GM19468 (cell line): ENCODE data around the gene EZR.

Experiments
- ATAC-seq: cut with Tn5 transposase; IDR thresholded peaks from one replicate; pipeline ENCODE4 v1.9.1; 2021; ENCODE audit warnings: mild to moderate bottlenecking, moderate library complexity, moderate number of reproducible peaks; ENCODE audit not compliant: unreplicated experiment; ENCODE audit errors: extremely low read depth

Gene EZR

DNA sequence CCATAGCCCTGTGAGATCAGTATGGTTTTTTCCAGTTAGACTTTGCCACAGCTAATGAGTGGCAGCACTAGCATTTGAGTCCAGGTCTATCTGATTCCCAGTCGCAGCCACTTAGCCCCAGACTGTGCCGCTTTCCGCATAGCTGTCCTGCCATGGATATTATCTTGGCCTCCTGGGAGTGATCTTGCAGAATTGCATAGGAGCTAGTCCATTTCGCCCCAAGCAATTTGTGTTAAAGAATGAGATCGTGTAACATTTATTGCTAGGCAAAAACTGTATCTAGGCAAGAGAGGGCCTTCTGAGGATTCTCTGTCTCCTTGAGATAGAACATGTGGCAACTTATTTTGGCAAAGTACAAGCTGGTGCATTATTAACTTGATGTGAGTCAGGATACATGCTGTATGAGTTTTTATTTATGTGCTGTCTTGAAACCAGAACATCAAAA lies 74.2 kb downstream of the EZR start:
- no peak for ATAC-seq

DNA sequence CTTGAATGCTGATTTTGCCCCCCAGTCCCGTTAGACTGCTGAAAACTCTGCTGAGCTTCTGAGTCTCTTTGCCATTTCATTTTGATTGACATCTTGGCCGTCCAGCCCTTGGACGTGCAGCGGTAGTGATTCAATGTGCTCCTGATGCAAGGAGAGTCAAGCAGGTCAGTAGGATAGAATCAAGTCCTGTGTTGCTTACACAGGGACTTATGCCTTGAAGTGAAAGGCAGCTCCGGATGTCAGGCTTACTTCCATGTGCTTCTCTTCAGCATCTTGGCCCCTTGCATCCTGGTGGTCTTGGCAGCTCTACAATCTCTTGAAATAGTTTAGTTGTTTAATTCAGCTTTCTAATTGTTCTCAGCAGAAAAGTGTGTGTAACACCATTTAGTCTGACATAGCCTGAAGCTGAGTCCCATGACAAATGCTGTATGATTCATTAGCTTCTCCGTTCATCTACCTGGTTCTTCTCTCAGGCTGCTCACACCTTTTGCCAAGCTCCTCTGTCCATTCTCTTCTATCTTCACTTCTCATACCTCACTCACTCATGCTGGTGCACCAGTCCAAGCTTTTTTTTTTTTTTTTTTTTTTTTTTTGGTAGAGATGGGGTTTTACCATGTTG lies 76.0 kb downstream of the EZR start:
- ATAC-seq = no peak

DNA sequence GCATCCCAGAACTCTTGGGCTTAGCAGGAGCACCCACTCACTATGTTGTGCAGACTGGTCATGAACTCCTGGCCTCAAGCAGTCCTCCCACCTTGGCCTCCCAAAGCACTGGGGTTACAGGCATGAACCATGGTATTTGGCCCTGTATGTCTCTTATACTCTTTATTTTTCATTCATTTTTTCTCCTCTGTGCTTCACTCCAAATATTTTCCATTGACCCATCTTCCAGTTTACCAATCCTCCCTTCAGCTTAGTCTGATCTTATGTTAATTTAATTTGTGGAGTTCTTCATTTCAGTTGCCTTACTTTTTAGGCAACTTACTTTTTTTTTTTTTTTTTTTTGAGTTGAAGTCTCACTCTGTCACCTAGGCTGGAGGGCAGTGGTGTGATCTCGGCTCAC lies 79.5 kb downstream of the EZR start:
- no peak for ATAC-seq

DNA sequence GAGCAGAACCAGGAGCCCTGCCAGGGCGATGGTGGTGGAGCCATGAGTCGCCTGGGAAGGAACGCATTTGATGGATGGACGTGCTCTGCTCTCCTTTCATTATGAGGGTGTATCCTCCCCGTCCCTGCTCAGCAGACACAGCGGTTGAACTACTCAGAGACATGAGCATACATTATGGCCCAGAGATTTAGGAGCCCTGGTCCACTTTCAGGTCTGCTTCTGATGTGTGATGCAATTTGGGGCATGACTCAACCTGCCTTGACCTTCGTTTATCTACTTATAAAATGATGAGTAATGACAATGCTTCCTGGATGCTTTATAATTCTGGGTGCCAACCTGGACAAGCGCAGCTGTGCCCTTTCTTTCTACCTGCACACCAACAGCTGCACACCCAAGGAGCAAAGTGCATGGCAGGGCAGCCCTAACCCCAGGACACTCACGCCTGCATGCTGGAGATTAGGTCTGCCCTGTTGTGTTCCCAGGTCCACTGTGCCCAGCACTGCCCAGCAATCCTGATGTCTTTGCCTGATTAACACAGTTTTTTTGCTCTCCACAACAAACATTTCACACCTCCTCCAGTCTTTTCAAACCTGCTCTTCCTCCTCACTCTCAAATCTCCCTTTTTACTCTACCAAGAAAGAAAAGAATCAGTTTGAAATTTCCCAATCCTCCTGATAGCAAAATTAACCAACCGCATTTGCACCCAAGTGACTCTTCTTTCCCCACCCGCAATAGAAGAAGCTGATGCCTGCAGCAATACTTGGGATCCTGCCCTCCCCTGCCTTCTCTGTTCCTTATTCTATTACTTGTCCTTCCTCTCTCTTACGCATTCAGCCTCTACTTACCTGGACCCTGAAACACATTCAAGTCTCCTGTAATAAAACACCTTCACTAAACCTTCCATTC lies 81.2 kb downstream of the EZR start:
- ATAC-seq = no peak

DNA sequence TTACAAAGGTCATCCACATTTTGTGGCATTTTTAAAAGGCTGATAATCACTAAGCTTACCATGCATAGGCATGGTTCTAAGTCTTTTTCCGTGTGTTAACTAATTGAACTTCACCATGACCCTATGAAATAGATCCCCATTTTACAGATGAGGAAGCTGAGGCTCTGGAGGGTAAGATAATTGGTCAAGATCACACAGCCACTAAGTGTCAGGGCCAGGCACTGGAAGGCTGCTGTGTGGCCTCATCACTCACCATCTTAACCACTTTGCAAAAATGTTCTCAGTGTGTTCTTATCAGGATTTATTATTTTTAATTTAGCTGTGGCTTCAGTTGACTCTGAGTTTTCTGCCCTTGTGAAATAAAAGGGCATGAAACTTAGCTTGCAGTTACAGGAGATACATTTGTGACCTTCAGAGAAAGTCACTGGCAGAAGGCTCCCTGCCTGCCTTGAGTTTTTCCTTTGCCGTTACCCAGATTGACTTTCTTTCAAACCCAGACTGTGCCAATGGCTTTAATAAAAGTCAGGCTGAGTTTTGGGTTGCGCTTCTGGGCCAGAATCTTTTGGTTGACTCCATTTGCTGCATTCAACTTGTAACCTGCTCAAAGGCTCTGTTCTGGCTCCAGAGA lies 82.0 kb downstream of the EZR start:
- ATAC-seq = no peak

DNA sequence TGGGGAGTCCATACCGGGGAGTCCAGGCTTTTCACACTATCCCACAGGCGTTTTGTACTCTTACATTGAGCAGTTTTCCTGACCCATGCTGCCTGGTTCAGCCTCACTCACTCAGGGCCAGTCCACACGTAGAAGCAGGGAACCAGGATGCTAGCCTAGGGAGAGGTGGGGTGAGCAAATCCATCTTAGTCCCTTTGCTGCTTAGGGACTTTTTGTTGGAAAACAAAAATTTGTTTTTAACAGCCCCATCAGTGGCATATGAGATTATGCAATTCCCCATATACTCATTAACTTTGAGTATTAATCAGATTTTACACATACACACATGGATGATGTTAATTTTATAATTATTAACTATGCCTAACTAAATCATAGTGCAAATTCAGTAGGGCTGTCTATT lies 84.2 kb downstream of the EZR start:
- ATAC-seq = no peak

DNA sequence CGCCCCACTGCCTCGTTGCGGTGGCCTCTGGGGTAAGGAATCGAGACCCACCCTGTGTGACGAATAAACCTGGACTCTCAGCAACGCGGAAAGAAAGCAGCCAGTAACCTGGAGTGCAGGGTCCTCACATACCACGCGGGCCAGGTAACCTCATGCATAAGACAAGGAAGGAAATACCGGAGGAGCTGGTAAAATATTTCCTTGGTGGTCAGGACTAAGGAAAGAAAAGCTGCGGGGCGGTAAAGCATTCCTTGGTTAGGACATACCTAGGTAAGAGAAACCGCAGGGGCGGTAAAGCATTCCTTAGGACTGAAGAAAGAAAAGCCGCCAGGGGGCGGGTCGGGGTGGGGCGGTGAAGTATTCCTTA lies 88.6 kb downstream of the EZR start:
- ATAC-seq = no peak

DNA sequence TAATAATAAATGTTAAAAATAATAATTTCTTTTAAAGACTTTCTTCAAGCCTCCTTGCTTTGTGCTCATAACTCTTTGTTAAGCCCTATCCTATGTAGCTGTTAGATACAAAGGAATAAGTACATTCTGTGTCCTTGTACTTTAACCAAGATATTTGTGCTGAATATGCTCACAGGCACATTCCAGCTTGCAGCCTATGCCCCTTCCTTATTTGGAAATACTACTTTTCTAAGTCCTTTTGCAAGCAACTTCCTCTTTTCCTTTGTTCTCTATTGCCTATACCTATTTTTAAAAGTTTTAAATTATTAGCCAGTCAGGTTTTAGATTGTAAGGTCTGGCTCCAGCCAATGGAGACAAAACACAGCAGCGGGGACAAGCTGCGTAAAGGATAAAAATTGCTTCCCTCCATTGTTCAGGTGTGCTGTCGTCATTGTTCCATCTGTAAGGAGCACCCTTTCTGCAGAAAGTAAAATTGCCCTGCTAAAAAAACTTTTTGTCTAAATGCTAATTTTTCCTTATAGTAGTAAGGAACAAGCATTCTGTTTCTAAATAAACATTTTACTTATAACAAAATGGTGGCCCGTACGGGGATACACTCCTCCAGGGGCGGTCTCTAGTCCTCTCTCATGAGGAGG lies 89.1 kb downstream of the EZR start:
- ATAC-seq = no peak

DNA sequence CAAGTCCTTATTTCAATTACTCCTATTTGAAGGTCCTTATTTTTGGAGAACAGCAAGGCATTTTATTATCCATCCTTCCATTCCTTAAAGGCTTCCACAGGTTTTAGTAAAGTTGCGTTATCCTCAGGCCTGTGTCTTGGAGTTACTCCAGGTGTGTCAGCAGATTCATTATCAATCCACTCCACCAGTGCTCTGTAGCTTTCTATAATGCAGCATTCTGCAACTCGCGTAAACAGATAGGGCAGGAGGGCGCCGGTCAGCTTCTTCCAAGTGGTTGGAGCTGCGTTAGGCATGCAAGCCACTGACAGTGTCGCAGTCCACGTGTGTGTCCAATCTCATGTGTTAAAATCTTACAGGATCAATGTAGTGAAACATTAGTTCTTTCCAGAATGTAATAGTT lies 93.5 kb downstream of the EZR start:
- ATAC-seq = no peak

DNA sequence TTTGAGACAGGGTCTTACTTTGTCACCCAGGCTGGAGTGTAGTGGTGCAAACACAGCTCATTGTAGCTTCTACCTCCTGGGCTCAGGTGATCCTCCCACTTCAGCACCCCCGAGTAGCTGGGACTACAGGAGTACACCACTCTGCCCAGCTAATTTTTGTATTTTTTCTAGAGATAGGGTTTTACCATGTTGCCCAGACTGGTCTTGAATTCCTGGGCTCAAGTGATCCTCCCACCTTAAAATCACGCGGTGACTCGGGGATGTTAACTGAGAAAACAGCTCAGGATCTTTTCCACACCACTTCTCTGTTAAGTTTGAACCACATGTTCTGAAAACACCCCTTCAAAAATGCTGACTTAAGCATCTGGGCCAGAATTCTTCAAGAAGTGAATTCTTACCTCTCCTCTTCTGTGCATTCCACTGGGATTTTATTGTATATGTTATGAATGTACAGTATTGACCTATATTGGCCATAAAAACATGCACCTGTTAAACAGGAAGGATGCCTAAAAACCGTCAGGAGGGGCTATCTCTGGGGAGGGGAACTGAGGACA lies 96.9 kb downstream of the EZR start:
- no peak for ATAC-seq

DNA sequence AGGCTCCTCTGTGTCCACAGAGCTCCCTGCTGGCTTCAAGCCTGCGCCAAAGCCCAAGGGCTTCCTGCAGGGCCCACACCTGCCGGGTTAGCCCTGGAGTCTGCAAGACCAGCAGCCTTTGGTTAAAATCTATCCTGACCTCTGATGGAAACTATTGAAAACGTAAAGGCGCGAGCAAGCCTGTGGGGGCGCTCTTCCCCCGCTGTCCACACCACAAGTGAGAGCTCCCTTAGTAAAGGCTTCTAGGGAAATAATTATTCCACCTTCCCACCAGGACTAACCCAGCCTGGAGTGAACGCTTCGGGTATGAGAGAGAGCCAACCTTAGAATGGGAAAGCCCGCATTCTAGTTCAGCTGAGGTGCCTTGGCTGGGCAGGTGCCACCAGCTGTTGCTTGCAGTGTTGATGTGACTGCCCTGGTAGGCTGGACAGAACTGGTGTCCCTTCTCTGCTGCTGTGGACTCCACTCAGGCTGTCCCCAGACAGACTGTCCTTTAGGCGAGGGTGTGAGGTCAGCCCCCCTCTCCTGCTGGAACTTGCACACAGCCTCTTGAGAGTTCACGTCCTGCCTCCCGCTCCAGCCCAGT lies 100.6 kb downstream of the EZR start:
- ATAC-seq = no peak

DNA sequence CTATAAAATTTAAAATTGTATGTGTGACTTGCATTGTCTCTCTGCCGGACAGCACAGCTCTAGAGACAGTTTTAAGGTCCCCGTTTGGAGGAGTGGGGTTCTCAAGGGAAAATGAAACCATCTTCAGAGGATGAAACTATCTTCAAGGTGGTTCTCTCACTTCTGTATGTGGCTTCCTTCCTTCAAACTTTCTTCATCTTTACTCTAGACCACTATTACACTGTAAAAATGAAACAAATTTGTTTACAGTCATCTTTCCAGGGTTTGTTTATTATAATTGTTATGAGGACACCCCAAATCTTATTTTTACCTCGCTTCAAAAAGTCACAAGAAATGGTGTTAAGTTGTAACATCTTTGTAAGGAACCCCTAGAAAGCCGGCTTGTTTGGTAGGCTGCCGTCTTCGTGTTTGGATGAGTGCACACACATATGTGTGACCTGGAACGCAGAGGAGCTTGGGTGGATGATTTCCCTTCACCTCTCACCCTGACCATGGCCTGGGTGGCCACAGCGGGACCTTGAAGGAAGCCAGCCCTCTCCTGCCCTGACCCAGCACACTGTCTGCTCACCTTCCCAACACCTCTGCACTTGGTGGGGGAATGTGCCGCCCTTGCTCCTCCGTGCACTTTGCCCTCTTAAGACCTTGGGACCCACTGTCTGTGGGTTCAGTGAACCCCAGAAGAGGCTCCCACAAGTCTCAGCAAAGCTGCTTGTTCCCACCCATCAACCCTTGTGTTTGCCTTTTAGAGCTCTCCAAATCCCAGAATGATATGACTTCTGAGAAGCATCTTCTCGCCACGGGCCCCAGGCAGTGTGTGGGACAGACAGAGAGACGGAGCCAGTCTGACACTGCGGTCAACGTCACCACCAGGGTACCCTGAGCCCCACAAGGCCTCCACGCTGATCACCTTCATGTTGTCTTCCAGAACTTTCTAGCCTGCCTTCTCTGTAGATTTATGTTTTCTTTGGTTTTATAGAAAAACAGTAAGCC lies 101.5 kb downstream of the EZR start:
- ATAC-seq = peak; percentile 62
